OCI-M1 (cell line): ENCODE results near the gene PPP2R2C.
A peak's percentile ranks its signal among the peaks of the same experiment; 100 is the strongest.

ENCODE experiments used
- DNase-seq: peaks from one replicate; lab custom pipeline; 2025; lab: John Stamatoyannopoulos, UW

Gene PPP2R2C

GRCh38 chr4:6281436-6282313, 190.7 kb downstream of the PPP2R2C start:
- no peak for DNase-seq

DNA sequence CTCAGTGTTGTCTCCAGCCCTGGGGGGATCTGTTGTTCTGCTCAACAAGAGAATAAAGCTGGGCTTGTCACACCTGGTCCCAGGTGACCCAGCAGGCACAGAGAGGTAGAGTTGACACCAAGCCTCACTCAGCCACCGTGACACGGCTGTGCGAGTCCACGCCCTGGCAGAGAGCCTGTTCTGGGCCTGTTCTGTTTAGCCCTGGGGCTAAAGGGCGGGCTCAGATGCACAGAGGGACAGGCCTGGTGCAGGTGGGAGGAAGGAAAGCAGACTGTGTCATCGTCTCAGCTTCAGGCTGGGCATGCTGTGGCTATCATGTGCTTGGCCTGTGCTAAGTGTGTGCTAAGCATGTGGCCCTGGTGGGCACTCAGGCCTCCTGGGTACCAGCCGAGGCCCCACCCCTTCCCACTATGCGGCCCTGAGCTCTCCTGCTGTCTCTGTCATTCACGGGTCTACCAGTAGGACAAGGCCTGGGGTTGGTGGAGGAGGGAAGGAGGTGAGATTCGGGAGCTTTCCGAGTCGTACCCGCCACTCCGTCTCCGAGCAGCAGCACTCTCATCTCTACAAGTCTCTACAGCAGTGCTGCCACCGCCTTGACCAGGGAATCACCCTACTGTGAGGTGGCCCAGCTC, 191.9 kb downstream of the PPP2R2C start:
- DNase-seq, result no peak

- no peak for DNase-seq
Observed at GRCh38 chr4:6279582-6280289, 192.7 kb downstream of the PPP2R2C start.

- DNase-seq, result peak; percentile 84
Observed at GRCh38 chr4:6278801-6279197, 193.6 kb downstream of the PPP2R2C start.

GRCh38 chr4:6277935-6278800, 194.2 kb downstream of the PPP2R2C start:
- no peak for DNase-seq

- DNase-seq, result no peak
Observed at GRCh38 chr4:6277139-6277802, 195.1 kb downstream of the PPP2R2C start.

GRCh38 chr4:6275898-6276806, 196.3 kb downstream of the PPP2R2C start:
- no peak for DNase-seq

DNA sequence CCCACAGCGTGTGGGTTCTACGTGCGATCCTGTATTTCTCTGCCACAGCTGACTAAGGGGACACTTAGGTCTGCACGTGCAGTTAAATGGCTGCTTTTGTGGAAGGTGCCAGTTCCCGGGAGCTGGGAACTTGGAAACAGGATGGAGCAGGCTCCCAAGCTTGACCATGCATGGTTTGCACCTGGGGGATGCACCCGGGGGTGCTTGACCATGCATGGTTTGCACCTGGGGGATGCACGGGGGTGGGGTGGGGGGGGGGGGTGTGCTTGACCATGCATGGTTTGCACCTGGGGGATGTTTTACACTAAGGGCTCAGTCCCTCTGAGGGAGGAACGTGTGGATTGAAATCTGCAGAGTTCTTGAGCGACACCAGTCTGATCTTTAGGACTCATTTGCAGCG, 197.1 kb downstream of the PPP2R2C start:
- no peak for DNase-seq

DNA sequence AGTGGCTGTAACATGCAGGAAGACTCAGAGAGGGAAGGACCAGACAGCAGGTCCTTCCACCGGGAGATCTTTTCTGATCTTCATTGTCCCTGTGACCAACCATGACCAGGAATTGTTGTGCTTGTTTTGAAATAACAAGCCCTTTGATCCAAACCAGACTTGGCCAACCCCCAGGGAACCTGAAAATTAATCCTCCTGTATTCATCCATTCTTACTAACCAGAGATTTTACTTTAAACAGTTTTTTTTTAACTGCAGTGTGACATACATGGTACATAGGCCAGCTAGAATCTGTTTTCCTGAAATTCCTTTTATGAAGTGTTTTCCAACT, 198.8 kb downstream of the PPP2R2C start:
- DNase-seq, result no peak

DNA sequence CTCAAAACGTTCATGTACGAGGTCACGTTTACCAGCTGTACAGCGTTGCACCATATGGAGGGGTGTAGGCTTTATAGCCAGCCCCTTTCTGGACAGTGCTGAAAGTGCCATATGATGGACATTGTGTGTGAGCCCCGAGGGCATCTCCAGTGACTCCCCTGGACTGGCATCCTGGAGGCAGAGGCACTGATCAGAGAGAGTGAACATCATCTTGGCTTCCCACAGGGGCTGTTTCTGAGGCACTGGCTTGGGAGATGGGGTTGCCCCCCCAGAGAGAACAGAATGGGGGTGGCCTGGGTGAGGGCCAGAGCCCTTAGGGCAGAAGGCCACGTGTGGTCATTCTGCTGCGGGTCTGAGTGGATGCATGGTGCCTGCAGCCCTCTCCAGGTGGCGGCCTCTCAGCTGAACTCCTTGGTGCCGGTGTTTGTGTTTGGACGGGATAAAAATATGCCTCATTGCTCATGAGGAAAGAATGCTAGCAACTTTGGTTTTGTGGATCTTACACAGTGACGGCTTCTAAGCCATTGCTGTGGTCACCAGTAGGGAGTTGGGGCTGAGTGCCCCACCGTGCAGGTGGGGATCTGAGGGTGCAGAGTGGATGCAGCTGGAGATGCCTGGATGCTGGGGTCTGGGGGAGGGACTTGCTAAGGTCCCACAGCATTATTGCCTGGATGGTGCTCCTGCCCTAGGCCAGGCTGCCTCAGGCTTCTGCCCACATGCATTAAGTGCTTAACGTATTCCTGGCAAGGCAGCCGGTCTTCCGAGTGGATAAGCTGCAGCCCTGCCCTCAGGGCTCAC, 199.4 kb downstream of the PPP2R2C start:
- no peak for DNase-seq

- no peak for DNase-seq
Observed at GRCh38 chr4:6271701-6272465, 200.5 kb downstream of the PPP2R2C start.

- no peak for DNase-seq
Observed at GRCh38 chr4:6271206-6271605, 201.2 kb downstream of the PPP2R2C start.

GRCh38 chr4:6270636-6271121, 201.7 kb downstream of the PPP2R2C start:
- no peak for DNase-seq
